Lung microvascular endothelial cell (primary cell): Measurements from ENCODE around the gene HYPK. TPM values are rescaled to one million over a fixed set of nuclear protein-coding genes. Genes with fewer than 3 reads are reported as not detected.

ENCODE experiments used
- DNase-seq, 2 donors: peaks; one replicate each; pipeline versions ENCODE4 v3.0.0 to v3.0.0-alpha.2; 2010; ENCODE audit warnings: low read depth in 2 of 2
- total RNA-seq: library from RNA; depleted of rRNA; stranded (reverse); fragments of >200 nt; gene quantifications from 2 replicates; pipeline ENCODE4 v1.2.1, GENCODE V29; 2014

Gene HYPK
- total RNA-seq, 1 donor from 2014 or later: 6.3 TPM

- DNase-seq: no peak
Observed at GRCh38 chr15:43845421-43845820, 45.0 kb downstream of the HYPK start.

GRCh38 chr15:43851251-43851650 lies 50.9 kb downstream of the HYPK start:
- DNase-seq: no peak

- no peak for DNase-seq
Observed at GRCh38 chr15:43852607-43853006, 52.2 kb downstream of the HYPK start.

Other genes starting within 250 kb of the HYPK start
- 6.8 and 7.5 TPM in 2 replicates for gene PPIP5K1, start 210.4 kb upstream of the HYPK start, total RNA-seq
- not detected in 2 replicates for gene CKMT1B, start 206.6 kb upstream of the HYPK start, total RNA-seq
- gene STRC, start 181.8 kb upstream of the HYPK start, total RNA-seq: not detected in 2 replicates
- 0.22 and 0.40 TPM in 2 replicates for gene CATSPER2, start 151.8 kb upstream of the HYPK start, total RNA-seq
- not detected in 2 replicates for gene CKMT1A, start 106.7 kb upstream of the HYPK start, total RNA-seq
- 113 and 115 TPM in 2 replicates for gene PDIA3, start 54.2 kb upstream of the HYPK start, total RNA-seq
- gene ELL3, start 23.6 kb upstream of the HYPK start, total RNA-seq: 1.5 and 1.8 TPM in 2 replicates
- 285 and 360 TPM in 2 replicates for gene SERF2, start 8.3 kb upstream of the HYPK start, total RNA-seq
- gene SERINC4, start 379 bp upstream of the HYPK start, total RNA-seq: not detected in 2 replicates
- 14.4 and 20.8 TPM in 2 replicates for gene MFAP1, start 24.1 kb downstream of the HYPK start, total RNA-seq
- gene WDR76, start 26.4 kb downstream of the HYPK start, total RNA-seq: 3.2 and 5.4 TPM in 2 replicates